ENCODE measurements around the gene TSR3. TPM values are rescaled to one million over a fixed set of nuclear protein-coding genes. Genes with fewer than 3 reads are reported as not detected.

Gene TSR3
- total and polyA plus RNA-seq, 2 donors (not counting 1 experiment from before 2014, with no cell fraction given), result 35.7 to 43.7 TPM

GRCh38 chr16:1393613-1394176 is 42.0 kb upstream of the TSR3 start:
- no peaks in the 10 kb centered on the region for H3K27me3 Mint-ChIP-seq
- no peaks in the 10 kb centered on the region for H3K4me1 ChIP-seq (ENCODE audit: control insufficient read depth in 2 of 2, insufficient read depth in 2 of 2, low read length in 2 of 2)
- intact Hi-C loops (cut with micrococcal nuclease), result no loop called here
- WGBS (ENCODE audit: insufficient coverage), result over 99% methylated on average over 18 of the region's 21 CpGs
- TF ChIP-seq EZH2 (IDR thresholded peaks at IDR 0.05; ENCODE audit: borderline replicate concordance, insufficient read depth, low read depth, low read length, poor library complexity, severe bottlenecking) (no peak), CTCF (IDR thresholded peaks at IDR 0.05) (no peak)
- peaks cover 55% of the 10 kb centered on the region for H3K79me2 ChIP-seq (ENCODE audit: control insufficient read depth, insufficient read depth, low read length)
- H3K27me3 ChIP-seq (replicated peaks in 1 of 4; ENCODE audit: control extremely low read depth in 1 of 4, control insufficient read depth in 3 of 4, insufficient read depth in 4 of 4, low read length in 3 of 4), result no peaks in the 10 kb centered on the region
- ChIA-PET POLR2A (interaction anchor here (1.1 kb wide), 1 partner anchor 14 kb away, joined by 4 read pairs; no protein-coding TSS in a partner anchor), CTCF (no interaction called here)
- no peak overlapping the region for H3K27ac ChIP-seq (ENCODE audit: low read length in 2 of 2)
- no peak overlapping the region for H3K4me3 Mint-ChIP-seq
- no peak overlapping the region for H3K27ac Mint-ChIP-seq
- DNase-seq (no peak), ATAC-seq (ENCODE audit: low read depth) (no peak)
- no peaks in the 10 kb centered on the region for H3K9me3 ChIP-seq (ENCODE audit: control extremely low read depth in 1 of 3, control insufficient read depth in 2 of 3, insufficient read depth in 1 of 3, low read length in 2 of 3)
- no peak overlapping the region for H3K9ac ChIP-seq (ENCODE audit: low read length)
- H4K20me1 ChIP-seq (ENCODE audit: control insufficient read depth, insufficient read depth, low read length, poor library complexity, severe bottlenecking), result peaks cover 52% of the 10 kb centered on the region
- no peak overlapping the region for H2AFZ ChIP-seq (ENCODE audit: insufficient read depth, low read depth, low read length, poor library complexity, severe bottlenecking)
- H3K4me3 ChIP-seq (ENCODE audit: control extremely low read depth in 1 of 5, extremely low read depth in 1 of 5, insufficient read depth in 1 of 5, low read depth in 2 of 5, low read length in 4 of 5), result no peak overlapping the region
- no peak overlapping the region for H3K4me2 ChIP-seq (replicated peaks; ENCODE audit: low read depth, low read length, poor library complexity, severe bottlenecking)
- H3K36me3 ChIP-seq (replicated peaks in 1 of 2; ENCODE audit: control extremely low read depth in 1 of 2, control insufficient read depth in 1 of 2, extremely low read depth in 1 of 2, insufficient read depth in 2 of 2, low read length in 1 of 2), result peaks cover 6 to 70% of the 10 kb centered on the region in 2 experiments
- no peaks in the 10 kb centered on the region for H3K4me1 Mint-ChIP-seq
- no peaks in the 10 kb centered on the region for H3K9me3 Mint-ChIP-seq (ENCODE audit: insufficient read depth)

- CTCF ChIA-PET, result no interaction called here
- WGBS (ENCODE audit: insufficient coverage), result 98% methylated on average over 15 of the region's 17 CpGs
Observed at GRCh38 chr16:1392826-1393225, 41.1 kb upstream of the TSR3 start.

More at GRCh38 chr16:1392826-1393225, 41.1 kb upstream of the TSR3 start:
- DNase-seq (no peak), ATAC-seq (ENCODE audit: low read depth) (no peak)
- H2AFZ ChIP-seq (ENCODE audit: insufficient read depth, low read depth, low read length, poor library complexity, severe bottlenecking), result no peak overlapping the region
- Mint-ChIP-seq H3K9me3 (ENCODE audit: insufficient read depth) (no peaks in the 10 kb centered on the region), H3K27me3 (no peaks in the 10 kb centered on the region), H3K4me3 (no peak overlapping the region), H3K27ac (no peak overlapping the region), H3K4me1 (no peaks in the 10 kb centered on the region)
- H3K27me3 ChIP-seq (replicated peaks in 1 of 4; ENCODE audit: control extremely low read depth in 1 of 4, control insufficient read depth in 3 of 4, insufficient read depth in 4 of 4, low read length in 3 of 4), result no peaks in the 10 kb centered on the region
- H3K9ac ChIP-seq (ENCODE audit: low read length), result no peak overlapping the region
- intact Hi-C loops (cut with micrococcal nuclease), result no loop called here
- H3K4me2 ChIP-seq (replicated peaks; ENCODE audit: low read depth, low read length, poor library complexity, severe bottlenecking), result no peak overlapping the region
- no peaks in the 10 kb centered on the region for H3K9me3 ChIP-seq (ENCODE audit: control extremely low read depth in 1 of 3, control insufficient read depth in 2 of 3, insufficient read depth in 1 of 3, low read length in 2 of 3)
- TF ChIP-seq EZH2 (IDR thresholded peaks at IDR 0.05; ENCODE audit: borderline replicate concordance, insufficient read depth, low read depth, low read length, poor library complexity, severe bottlenecking) (no peak), CTCF (IDR thresholded peaks at IDR 0.05) (no peak)
- POLR2A ChIA-PET, result no interaction called here
- H3K36me3 ChIP-seq (replicated peaks in 1 of 2; ENCODE audit: control extremely low read depth in 1 of 2, control insufficient read depth in 1 of 2, extremely low read depth in 1 of 2, insufficient read depth in 2 of 2, low read length in 1 of 2), result peaks cover 6 to 69% of the 10 kb centered on the region in 2 experiments
- H3K79me2 ChIP-seq (ENCODE audit: control insufficient read depth, insufficient read depth, low read length), result peaks cover 55% of the 10 kb centered on the region
- peaks cover 52% of the 10 kb centered on the region for H4K20me1 ChIP-seq (ENCODE audit: control insufficient read depth, insufficient read depth, low read length, poor library complexity, severe bottlenecking)
- H3K4me1 ChIP-seq (ENCODE audit: control insufficient read depth in 2 of 2, insufficient read depth in 2 of 2, low read length in 2 of 2), result no peaks in the 10 kb centered on the region
- no peak overlapping the region for H3K4me3 ChIP-seq (ENCODE audit: control extremely low read depth in 1 of 5, extremely low read depth in 1 of 5, insufficient read depth in 1 of 5, low read depth in 2 of 5, low read length in 4 of 5)
- H3K27ac ChIP-seq (ENCODE audit: low read length in 2 of 2), result no peak overlapping the region

All from B cell (primary cell).